Endothelial cell of umbilical vein (primary cell): ENCODE data around the gene KRTAP13-3. TPM values are rescaled to one million over a fixed set of nuclear protein-coding genes. Genes with fewer than 3 reads are reported as not detected.

Source experiments
- Bru-seq: library from RNA; stranded (reverse); fragments of 400-500 nt; gene quantifications from one replicate; lab custom pipeline; 2021; lab: Mats Ljungman, UMichigan
- BruChase-seq, 2 experiments: library from RNA; stranded (reverse); fragments of 400-500 nt; gene quantifications; one replicate each; lab custom pipeline; 2021; lab: Mats Ljungman, UMichigan
- BruUV-seq: library from RNA; stranded (reverse); fragments of 400-500 nt; replicated peaks from 2 replicates; lab custom pipeline; 2021; lab: Mats Ljungman, UMichigan
- CTCF ChIA-PET: fragments of 300-600, 350-600 bp; sonication (Branson Sonifier 250); formaldehyde crosslinking; loops from one replicate; lab custom pipeline; 2021; ENCODE audit warnings: antibody characterized with exemption, inconsistent platforms; lab: Charles Lee
- POLR2A ChIA-PET: fragments of 300-600, 350-600 bp; sonication (Branson Sonifier 250); formaldehyde crosslinking; loops from one replicate; lab custom pipeline; 2021; ENCODE audit warnings: antibody characterized with exemption, inconsistent platforms; lab: Charles Lee
- DNase-seq: peaks from one replicate; pipeline ENCODE4 v3.0.0-alpha.2; 2011; ENCODE audit warnings: low read depth, low spot score
- FAIRE-seq: peaks from 2 replicates; lab custom pipeline; 2011; peaks lifted over from hg19 to GRCh38; lab: Jason Lieb, UNC
- H2AFZ ChIP-seq: 2 replicates; pipeline ENCODE4 v1.6.0; 2012; ENCODE audit warnings: low read depth, low read length, control low read depth, inconsistent platforms
- H3K27ac ChIP-seq: 2 replicates; pipeline ENCODE4 v1.5.1; 2011; ENCODE audit warnings: low read depth, mild to moderate bottlenecking, control low read depth, low read length, moderate library complexity; ENCODE audit not compliant: insufficient read depth
- H3K27me3 ChIP-seq, 2 experiments: 2 replicates each; pipeline versions ENCODE4 v1.6.0 to v1.6.1; 2011; ENCODE audit warnings: low read length in 2 of 2, mixed read lengths in 1 of 2; ENCODE audit not compliant: control insufficient read depth in 2 of 2, insufficient read depth in 2 of 2
- H3K36me3 ChIP-seq, 2 experiments: 2 replicates in 1 of 2; 3 replicates in 1 of 2; pipeline ENCODE4 v1.5.1; 2011; ENCODE audit warnings: low read length in 2 of 2, mild to moderate bottlenecking in 1 of 2, moderate library complexity in 1 of 2; ENCODE audit not compliant: control insufficient read depth in 2 of 2, insufficient read depth in 2 of 2; ENCODE audit errors: extremely low read depth in 1 of 2
- H3K4me1 ChIP-seq: 3 replicates; pipeline ENCODE4 v1.5.1; 2011; ENCODE audit warnings: mild to moderate bottlenecking, low read length; ENCODE audit not compliant: control insufficient read depth, insufficient read depth; ENCODE audit errors: extremely low read depth
- H3K4me2 ChIP-seq: 2 replicates; pipeline ENCODE4 v1.6.1; 2011; ENCODE audit warnings: low read length, control low read depth, mixed read lengths; ENCODE audit not compliant: insufficient read depth
- H3K4me3 ChIP-seq, 3 experiments: fragments of 200-600 bp in 1 of 3; sonication (generic), shearing (Covaris generic) in 1 of 3; replicated peaks in 1 of 3; 2 replicates each; pipeline ENCODE4 v1.5.1; 2011 to 2016; ENCODE audit warnings: control low read depth in 3 of 3, low read length in 3 of 3, mild to moderate bottlenecking in 2 of 3, inconsistent platforms in 1 of 3, low read depth in 1 of 3, moderate library complexity in 1 of 3; ENCODE audit not compliant: insufficient read depth in 1 of 3
- H3K79me2 ChIP-seq: 2 replicates; pipeline ENCODE4 v1.6.0; 2012; ENCODE audit warnings: low read length, inconsistent platforms; ENCODE audit not compliant: control insufficient read depth, insufficient read depth
- H3K9ac ChIP-seq: replicated peaks from 2 replicates; pipeline ENCODE3; 2011; ENCODE audit warnings: low read length, control low read depth; ENCODE audit not compliant: insufficient read depth; ENCODE audit errors: extremely low read depth
- H3K9me1 ChIP-seq: replicated peaks from 3 replicates; pipeline ENCODE4 v1.6.0; 2011; ENCODE audit warnings: mild to moderate bottlenecking, low read length; ENCODE audit not compliant: control insufficient read depth, insufficient read depth; ENCODE audit errors: extremely low read depth
- H3K9me3 ChIP-seq: replicated peaks from 2 replicates; pipeline ENCODE4 v1.5.1; 2012; ENCODE audit warnings: low read length, inconsistent platforms; ENCODE audit not compliant: control insufficient read depth, insufficient read depth
- H4K20me1 ChIP-seq: replicated peaks from 2 replicates; pipeline ENCODE3; 2011; ENCODE audit warnings: mild to moderate bottlenecking, low read length; ENCODE audit not compliant: control insufficient read depth, insufficient read depth; ENCODE audit errors: extremely low read depth
- EZH2 ChIP-seq: IDR thresholded peaks from 2 replicates; pipeline ENCODE4 v1.6.1; 2012; ENCODE audit warnings: borderline replicate concordance, low read depth, mild to moderate bottlenecking, moderate library complexity, low read length, inconsistent platforms; ENCODE audit not compliant: severe bottlenecking
- FOS ChIP-seq: IDR thresholded peaks from 2 replicates; pipeline ENCODE4 v1.6.1; 2011; ENCODE audit warnings: mild to moderate bottlenecking, low read length, moderate library complexity, borderline replicate concordance; ENCODE audit not compliant: insufficient read depth
- GATA2 ChIP-seq: IDR thresholded peaks from 2 replicates; pipeline ENCODE4 v1.7.0; 2011; ENCODE audit warnings: low read depth, mild to moderate bottlenecking, moderate library complexity, mixed read lengths, low read length; ENCODE audit not compliant: insufficient read length, insufficient read depth
- JUN ChIP-seq: IDR thresholded peaks from 2 replicates; pipeline ENCODE4 v1.6.1; 2011; ENCODE audit warnings: borderline replicate concordance, low read depth; ENCODE audit not compliant: insufficient read length, insufficient read depth
- MYC ChIP-seq: IDR thresholded peaks from one replicate; pipeline ENCODE4 v1.6.1; 2011; ENCODE audit warnings: mild to moderate bottlenecking, low read depth, low read length
- POLR2A ChIP-seq: IDR thresholded peaks from 2 replicates; pipeline ENCODE4 v1.6.1; 2012; ENCODE audit warnings: low read depth, mild to moderate bottlenecking, control low read depth, low read length
- POLR2AphosphoS5 ChIP-seq: IDR thresholded peaks from 2 replicates; pipeline ENCODE4 v1.6.1; 2012; ENCODE audit warnings: low read depth, mild to moderate bottlenecking, control low read depth, low read length, moderate library complexity; ENCODE audit not compliant: insufficient read depth
- dilution Hi-C: fragments of 300-500 bp; cut with MboI; formaldehyde crosslinking; loops from one replicate; pipeline ENCODE4 v1.15.0; 2019; ENCODE audit warnings: low sequenced_read_pairs; ENCODE audit not compliant: extremely low pct_ligation_motif_present
- intact Hi-C: fragments of 100-400 bp; cut with micrococcal nuclease; formaldehyde crosslinking; loops from one replicate; pipeline ENCODE4 v1.10.0; 2022
- long read RNA-seq: library from polyadenylated mRNA; stranded (forward); transcript quantifications from one replicate; pipeline ENCODE4 v2.0.0, GENCODE V29; 2021
- polyA minus RNA-seq, 3 experiments: library from RNA; depleted of rRNA, polyadenylated mRNA; stranded (reverse); fragments of >200 nt; gene quantifications; 1 replicate in 1 of 3; 2 replicates in 2 of 3; pipeline ENCODE4 v1.2.3, GENCODE V29; 2011
- polyA plus RNA-seq, 4 experiments: library from polyadenylated mRNA; depleted of rRNA in 3 of 4; stranded (reverse) in 3 of 4; unstranded in 1 of 4; fragments of >200 nt; gene quantifications; 2 replicates each; pipeline versions ENCODE4 v1.2.1 to v1.2.3, GENCODE V29; 2011 to 2012; ENCODE audit warnings: missing spikeins in 1 of 4
- total RNA-seq: library from RNA; stranded (reverse); gene quantifications from 2 replicates; pipeline ENCODE4 v1.2.3, GENCODE V29; 2021
- TF ChIP-seq, protein P1 (sequence below), 2 donors: IDR thresholded peaks; 1 replicate in 1 of 2; 2 replicates in 1 of 2; pipeline ENCODE4 v1.5.1; 2011; ENCODE audit warnings: low read length in 2 of 2, mild to moderate bottlenecking in 2 of 2, moderate library complexity in 2 of 2, control low read depth in 1 of 2, inconsistent platforms in 1 of 2, low read depth in 1 of 2; ENCODE audit not compliant: insufficient read depth in 1 of 2; ENCODE audit errors: extremely low read depth in 1 of 2
- TF ChIP-seq, protein P2 (sequence below): IDR thresholded peaks from 2 replicates; pipeline ENCODE4 v1.6.1; 2011; ENCODE audit not compliant: insufficient read depth, insufficient read length

The KRTAP13-3 gene, protein sequence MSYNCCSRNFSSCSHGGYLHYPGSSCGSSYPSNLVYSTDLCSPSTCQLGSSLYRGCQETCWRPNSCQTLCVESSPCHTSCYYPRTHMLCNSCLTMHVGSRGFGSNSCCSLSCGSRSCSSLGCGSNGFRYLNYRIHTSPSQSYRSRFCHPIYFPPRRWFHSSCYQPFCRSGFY
- not detected in 2 replicates for total RNA-seq
- not detected in 2 replicates for polyA plus RNA-seq
- not detected in 2 replicates for polyA plus RNA-seq (2011; cell fraction: cytosol; rRNA removed)
- not detected in 2 replicates for polyA plus RNA-seq (2011; cell fraction: nucleus; rRNA removed)
- polyA plus RNA-seq (2012), result not detected in 2 replicates
- polyA minus RNA-seq, result not detected in 2 replicates
- polyA minus RNA-seq (2011; cell fraction: cytosol; rRNA and poly(A)+ RNA removed), result not detected
- polyA minus RNA-seq (2011; cell fraction: nucleus; rRNA and poly(A)+ RNA removed), result not detected in 2 replicates
- Bru-seq, nascent RNA, result not detected
- not detected for BruChase-seq, experiment 1, labeled RNA remaining after a 6-hour chase
- not detected for BruChase-seq, experiment 2, labeled RNA remaining after a 2-hour chase
- long read RNA-seq, result 0 reads

DNA sequence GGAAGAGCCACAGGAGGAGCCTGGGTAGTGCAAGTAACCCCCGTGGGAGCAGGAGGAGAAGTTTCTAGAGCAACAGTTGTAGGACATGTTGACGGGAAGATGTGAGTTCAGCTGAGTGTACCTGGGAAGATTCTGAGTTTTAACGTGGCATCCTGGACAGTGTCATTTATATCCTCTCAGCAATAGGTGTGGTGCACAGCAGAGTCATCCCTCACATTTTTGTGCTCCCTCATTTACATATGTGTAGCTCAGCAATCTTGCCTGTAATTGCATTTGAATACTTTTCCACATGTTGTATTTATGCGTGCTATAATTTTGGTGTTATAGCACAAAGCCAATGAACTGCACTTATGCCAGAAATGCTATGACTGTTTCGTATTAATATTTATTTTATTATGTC lies at the start of gene KRTAP13-3:
Gene KRTAP13-3 (minus strand): TSS at position 101 of the 400 bp plus-strand sequence. CDS start 14 bp downstream, at position 87.
- no peaks in the 10 kb centered on the region for H3K79me2 ChIP-seq
- POLR2A ChIA-PET, result no interaction called here
- dilution Hi-C loops, result no loop called here

More for the DNA sequence above, at the start of gene KRTAP13-3:
- H3K9me1 ChIP-seq, result no peaks in the 10 kb centered on the region
- H3K4me2 ChIP-seq, result no peak within 1 kb of the TSS
- H3K36me3 ChIP-seq, result no peaks in the 10 kb centered on the region
- FAIRE-seq (no peak), DNase-seq (no peak)
- H3K27ac ChIP-seq, result no peak within 1 kb of the TSS
- intact Hi-C loops, result no loop called here
- no peak within 1 kb of the TSS for H3K4me3 ChIP-seq
- no peak within 1 kb of the TSS for H2AFZ ChIP-seq
- no peak within 1 kb of the TSS for H3K9ac ChIP-seq
- no peaks in the 10 kb centered on the region for H3K27me3 ChIP-seq
- no TSS peak for BruUV-seq
- no peaks in the 10 kb centered on the region for H4K20me1 ChIP-seq
- TF ChIP-seq EZH2, result no peak
- TF ChIP-seq POLR2AphosphoS5, result no peak
- no peak for TF ChIP-seq JUN
- TF ChIP-seq POLR2A, result no peak
- TF ChIP-seq, protein P1, sequence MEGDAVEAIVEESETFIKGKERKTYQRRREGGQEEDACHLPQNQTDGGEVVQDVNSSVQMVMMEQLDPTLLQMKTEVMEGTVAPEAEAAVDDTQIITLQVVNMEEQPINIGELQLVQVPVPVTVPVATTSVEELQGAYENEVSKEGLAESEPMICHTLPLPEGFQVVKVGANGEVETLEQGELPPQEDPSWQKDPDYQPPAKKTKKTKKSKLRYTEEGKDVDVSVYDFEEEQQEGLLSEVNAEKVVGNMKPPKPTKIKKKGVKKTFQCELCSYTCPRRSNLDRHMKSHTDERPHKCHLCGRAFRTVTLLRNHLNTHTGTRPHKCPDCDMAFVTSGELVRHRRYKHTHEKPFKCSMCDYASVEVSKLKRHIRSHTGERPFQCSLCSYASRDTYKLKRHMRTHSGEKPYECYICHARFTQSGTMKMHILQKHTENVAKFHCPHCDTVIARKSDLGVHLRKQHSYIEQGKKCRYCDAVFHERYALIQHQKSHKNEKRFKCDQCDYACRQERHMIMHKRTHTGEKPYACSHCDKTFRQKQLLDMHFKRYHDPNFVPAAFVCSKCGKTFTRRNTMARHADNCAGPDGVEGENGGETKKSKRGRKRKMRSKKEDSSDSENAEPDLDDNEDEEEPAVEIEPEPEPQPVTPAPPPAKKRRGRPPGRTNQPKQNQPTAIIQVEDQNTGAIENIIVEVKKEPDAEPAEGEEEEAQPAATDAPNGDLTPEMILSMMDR (IDR thresholded peaks at IDR 0.05; ENCODE audit: extremely low read depth in 1 of 2, insufficient read depth in 1 of 2, low read depth in 1 of 2, low read length in 2 of 2), result no peak
- no peak for TF ChIP-seq FOS
- no peak for TF ChIP-seq MYC
- no peak for TF ChIP-seq GATA2
- TF ChIP-seq, protein P2, sequence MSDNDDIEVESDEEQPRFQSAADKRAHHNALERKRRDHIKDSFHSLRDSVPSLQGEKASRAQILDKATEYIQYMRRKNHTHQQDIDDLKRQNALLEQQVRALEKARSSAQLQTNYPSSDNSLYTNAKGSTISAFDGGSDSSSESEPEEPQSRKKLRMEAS, result no peak
- CTCF ChIA-PET, result no interaction called here
- no peaks in the 10 kb centered on the region for H3K9me3 ChIP-seq
- H3K4me1 ChIP-seq, result no peaks in the 10 kb centered on the region
